Ectodermal cell (in vitro differentiated cells): ENCODE results near the gene SH2D3A.

Source experiments
- H3K27ac ChIP-seq: 2 replicates; pipeline ENCODE4 v1.7.0; 2013; ENCODE audit warnings: mild to moderate bottlenecking, low read depth, low read length; ENCODE audit not compliant: insufficient read depth, poor library complexity, severe bottlenecking
- H3K27me3 ChIP-seq: 2 replicates; pipeline ENCODE4 v1.7.0; 2013; ENCODE audit warnings: mild to moderate bottlenecking, low read length; ENCODE audit not compliant: insufficient read depth, control insufficient read depth, poor library complexity, severe bottlenecking
- H3K36me3 ChIP-seq: one replicate; pipeline ENCODE4 v1.7.0; 2013; ENCODE audit warnings: low read length; ENCODE audit not compliant: control insufficient read depth, insufficient read depth
- H3K4me1 ChIP-seq: one replicate; pipeline ENCODE4 v1.7.0; 2013; ENCODE audit warnings: low read length; ENCODE audit not compliant: control insufficient read depth, insufficient read depth
- H3K4me3 ChIP-seq: 2 replicates; pipeline ENCODE4 v1.7.0; 2013; ENCODE audit warnings: low read depth, low read length, control low read depth; ENCODE audit not compliant: insufficient read depth
- H3K9me3 ChIP-seq: 2 replicates; pipeline ENCODE4 v1.7.0; 2013; ENCODE audit warnings: mild to moderate bottlenecking, low read length, moderate library complexity; ENCODE audit not compliant: control insufficient read depth
- WGBS, 2 experiments: methylation state at CpG; one replicate each; pipeline ENCODE4 v1.1.7; 2013; ENCODE audit warnings: missing lambda C conversion rate in 2 of 2; 5-methylcytosine and 5-hydroxymethylcytosine counted together

The SH2D3A gene

GRCh38 chr19:6745965-6746364 is 21.3 kb downstream of the SH2D3A start:
- Histone ChIP-seq H3K27ac (no peak overlapping the region), H3K4me3 (no peak overlapping the region), H3K4me1 (peaks cover 35% of the 10 kb centered on the region), H3K36me3 (peaks cover 35% of the 10 kb centered on the region), H3K27me3 (no peaks in the 10 kb centered on the region), H3K9me3 (no peaks in the 10 kb centered on the region)
- WGBS, 2 experiments, result 94% methylated on average over 19 to 20 of the region's 24 CpGs

- Histone ChIP-seq H3K27me3 (no peaks in the 10 kb centered on the region), H3K36me3 (peaks cover 24% of the 10 kb centered on the region), H3K4me1 (peaks cover 35% of the 10 kb centered on the region), H3K9me3 (no peaks in the 10 kb centered on the region), H3K27ac (peak overlapping the region; percentile 84), H3K4me3 (peak overlapping the region; percentile 14)
- 75 to 77% methylated on average over 41 of the region's 41 CpGs for WGBS, 2 experiments
Observed at GRCh38 chr19:6744381-6745301, 22.6 kb downstream of the SH2D3A start.

GRCh38 chr19:6743714-6744380 is 23.4 kb downstream of the SH2D3A start:
- H3K36me3 ChIP-seq, result peaks cover 17% of the 10 kb centered on the region
- peak overlapping the region; percentile 84 for H3K27ac ChIP-seq
- no peaks in the 10 kb centered on the region for H3K9me3 ChIP-seq
- H3K4me3 ChIP-seq, result peak overlapping the region; percentile 14
- WGBS, 2 experiments, result 38 to 40% methylated on average over 15 of the region's 15 CpGs
- no peaks in the 10 kb centered on the region for H3K27me3 ChIP-seq
- H3K4me1 ChIP-seq, result peaks cover 39% of the 10 kb centered on the region

- Histone ChIP-seq H3K4me3 (no peak overlapping the region), H3K4me1 (peaks cover 45% of the 10 kb centered on the region), H3K27me3 (no peaks in the 10 kb centered on the region), H3K27ac (peak overlapping the region; percentile 84), H3K9me3 (no peaks in the 10 kb centered on the region), H3K36me3 (peaks cover 15% of the 10 kb centered on the region)
- WGBS, 2 experiments, result 34 to 36% methylated on average over 7 of the region's 7 CpGs
Observed at GRCh38 chr19:6743066-6743465, 24.2 kb downstream of the SH2D3A start.

- H3K36me3 ChIP-seq, result no peaks in the 10 kb centered on the region
- no peaks in the 10 kb centered on the region for H3K9me3 ChIP-seq
- H3K27ac ChIP-seq, result no peak overlapping the region
- H3K4me1 ChIP-seq, result peaks cover 50% of the 10 kb centered on the region
- H3K27me3 ChIP-seq, result no peaks in the 10 kb centered on the region
- 2% methylated on average over 46 of the region's 46 CpGs for WGBS, 2 experiments
- peak overlapping the region; percentile 85 for H3K4me3 ChIP-seq
Observed at GRCh38 chr19:6740589-6741343, 26.5 kb downstream of the SH2D3A start.

- Histone ChIP-seq H3K4me1 (peaks cover 50% of the 10 kb centered on the region), H3K4me3 (peak overlapping the region; percentile 85), H3K36me3 (no peaks in the 10 kb centered on the region), H3K9me3 (no peaks in the 10 kb centered on the region), H3K27me3 (no peaks in the 10 kb centered on the region), H3K27ac (peak overlapping the region; percentile 45)
- 0 to 1% methylated on average over 33 to 34 of the region's 34 CpGs for WGBS, 2 experiments
Observed at GRCh38 chr19:6739883-6740588, 27.2 kb downstream of the SH2D3A start.

GRCh38 chr19:6739390-6739882 is 27.8 kb downstream of the SH2D3A start, which contains the start of gene TRIP10:
TSS of gene TRIP10 (plus strand) at chr19:6739680. CDS start at chr19:6739762, 82 bp downstream.
- no peaks in the 10 kb centered on the region for H3K9me3 ChIP-seq
- no peaks in the 10 kb centered on the region for H3K36me3 ChIP-seq
- H3K27me3 ChIP-seq, result no peaks in the 10 kb centered on the region
- peaks cover 44% of the 10 kb centered on the region for H3K4me1 ChIP-seq
- H3K4me3 ChIP-seq, result peak within 1 kb of the TSS; percentile 85
- peak within 1 kb of the TSS; percentile 72 for H3K27ac ChIP-seq
- whole genome bisulfite sequencing, 2 experiments, result 0 to 1% methylated on average over 47 of the region's 47 CpGs

GRCh38 chr19:6738787-6739389 is 28.3 kb downstream of the SH2D3A start:
- no peaks in the 10 kb centered on the region for H3K27me3 ChIP-seq
- peak overlapping the region; percentile 72 for H3K27ac ChIP-seq
- H3K4me1 ChIP-seq, result peaks cover 40% of the 10 kb centered on the region
- H3K9me3 ChIP-seq, result no peaks in the 10 kb centered on the region
- no peaks in the 10 kb centered on the region for H3K36me3 ChIP-seq
- WGBS, 2 experiments, result 26 to 30% methylated on average over 24 of the region's 24 CpGs
- peak overlapping the region; percentile 11 for H3K4me3 ChIP-seq
